Heart left ventricle (tissue), 16 donors: Measurements from ENCODE around the gene SULT2B1. TPM values are rescaled to one million over a fixed set of nuclear protein-coding genes. Genes with fewer than 3 reads are reported as not detected.
A peak's percentile ranks its signal among the peaks of the same experiment; 100 is the strongest.

Source experiments
- ATAC-seq, 4 donors: fragments of 200-7000 bp; cut with Tn5 transposase; one replicate each; pipeline ENCODE4 v1.9.1; 2020 to 2022; ENCODE audit warnings: moderate library complexity in 4 of 4, mild to moderate bottlenecking in 3 of 4, moderate number of reproducible peaks in 1 of 4
- DNase-seq, 5 donors: peaks; one replicate each; pipeline ENCODE4 v3.0.0-alpha.2; 2020
- H3K27ac ChIP-seq, 12 donors: fragments of 200-600 bp; sonication (generic) in 4 of 12; one replicate each; pipeline versions ENCODE4 v1.5.0 to v1.8.0; 2016 to 2022; ENCODE audit warnings: mild to moderate bottlenecking in 2 of 12
- H3K27me3 ChIP-seq, 9 donors: fragments of 200-600 bp; sonication (generic) in 2 of 9; one replicate each; pipeline versions ENCODE4 v1.5.1 to v1.8.0; 2016 to 2022; ENCODE audit warnings: mild to moderate bottlenecking in 3 of 9
- H3K36me3 ChIP-seq, 9 donors: fragments of 200-600 bp; sonication (generic) in 2 of 9; one replicate each; pipeline versions ENCODE4 v1.5.0 to v1.8.0; 2018 to 2022; ENCODE audit warnings: mild to moderate bottlenecking in 2 of 9
- H3K4me1 ChIP-seq, 12 donors: fragments of 200-600 bp; sonication (generic) in 4 of 12; one replicate each; pipeline versions ENCODE4 v1.5.0 to v1.8.0; 2016 to 2022; ENCODE audit warnings: mild to moderate bottlenecking in 3 of 12
- H3K4me3 ChIP-seq, 12 donors: fragments of 200-600 bp; sonication (generic) in 4 of 12; one replicate each; pipeline versions ENCODE4 v1.5.0 to v1.8.0; 2017 to 2022; ENCODE audit warnings: mild to moderate bottlenecking in 9 of 12, moderate library complexity in 4 of 12
- H3K9me3 ChIP-seq, 12 donors: fragments of 200-600 bp; sonication (generic) in 4 of 12; one replicate each; pipeline versions ENCODE4 v1.5.0 to v1.8.0; 2016 to 2022; ENCODE audit warnings: mild to moderate bottlenecking in 1 of 12
- CTCF ChIP-seq, 12 donors: fragments of 200-600 bp; sonication (generic) in 4 of 12; IDR thresholded peaks; one replicate each; pipeline versions ENCODE4 v1.5.0 to v1.8.0; 2018 to 2022; ENCODE audit warnings: antibody characterized with exemption in 12 of 12, mild to moderate bottlenecking in 5 of 12
- POLR2A ChIP-seq, 2 donors: fragments of 450-650 bp; IDR thresholded peaks; one replicate each; pipeline ENCODE4 v1.6.1; 2017; ENCODE audit warnings: antibody characterized with exemption in 2 of 2, mild to moderate bottlenecking in 2 of 2, moderate library complexity in 2 of 2
- WGBS, 4 donors: extraction: QIAGEN DNeasy Blood & Tissue Kit in 2 of 4; methylation state at CpG; one replicate each; pipeline versions ENCODE4 v1.1.5 to v1.1.7; 2013 to 2018; 5-methylcytosine and 5-hydroxymethylcytosine counted together
- intact Hi-C, 10 donors: fragments of 100-400 bp; cut with DNase I; formaldehyde crosslinking; loops; one replicate each; pipeline versions ENCODE4 v1.11.1 to v1.14.2; 2022
- polyA plus RNA-seq, 2 donors: library from polyadenylated mRNA; stranded (reverse); fragments of 200-250 nt; gene quantifications; one replicate each; pipeline ENCODE4 v1.2.3, GENCODE V29; 2013
- total RNA-seq, 9 donors: library from RNA; depleted of rRNA in 2 of 9; stranded (reverse); fragments of >200 nt in 2 of 9; fragmentation: NEBNext Ultra II Directional in 3 of 9; extraction: Animal tissue kit (Norgen Biotek cat#: 25700) in 3 of 9; gene quantifications; one replicate each; pipeline versions ENCODE4 v1.1.0 to v1.2.4, GENCODE V29; 2016 to 2023
- donor health status: ischemic (EF 13 %, LVEDD 7.1; RV severe dilation, severe dysfunction).
- donor health status: healthy with polysubstance abuse.
- donor health status: DM: no; HTN: yes; CAD: no.
- donor health status: DM: no; HTN: no; CAD: no.
- donor health status: ischemic (EF 25% LVEDD 6.9; RV normal size, moderate dysfunction).
- donor health status: ischemic (EF 25% LVEDD 5.7; RV mildly dilated, moderate dysfunction).
- donor health status: healthy.
- donor health status: DM: yes; HTN: yes; CAD: no.
- donor health status: ischemic (EF 35%, LVEDD 5.7; RV mildly dilated, moderate dysfunction).
- donor health status: nonischemic (EF 11% LVEDD 7.7; RV severe dilation, severe dysfunction).
- donor health status: DM: yes; HTN: yes; CAD: no.
- donor health status: PGD.
- donor health status: ischemic (EF 29% LVEDD 5.4; RV normal size, mild dysfunction).
- donor health status: nonischemic (EF 23%, LVEDD 6.1; RV moderate dilation, normal function).

Gene SULT2B1
- total and polyA plus RNA-seq, 11 donors, result 0.19 to 0.45 TPM; not detected in 9

DNA sequence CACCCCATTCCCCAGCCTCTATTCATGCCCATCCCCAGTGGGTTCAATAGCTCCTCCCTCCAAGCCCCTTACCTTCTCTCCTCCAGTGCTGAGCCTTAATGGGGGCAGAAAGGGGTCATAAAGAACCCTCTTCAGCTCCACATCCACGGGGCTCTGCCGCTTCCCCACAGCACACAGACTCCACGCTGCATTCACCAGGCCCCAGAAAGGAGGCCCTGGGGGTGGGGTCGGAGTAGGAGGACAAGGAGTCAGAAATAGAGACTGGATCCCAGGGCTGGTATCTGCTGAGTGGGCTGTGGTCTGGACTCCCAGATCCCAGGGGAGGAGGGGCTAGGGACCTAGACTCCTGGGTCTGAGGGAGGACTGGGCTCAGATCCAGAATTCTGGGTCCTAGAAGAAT, 92.4 kb downstream of the SULT2B1 start:
- intact Hi-C loops, result loop anchor here in 6 of 10 donors (10.0 kb wide), 5 partner anchors 70 to 330 kb away; partner anchors contain the start of genes HSD17B14 (in 2 of the 6), FTL (in 1 of the 6) and MAMSTR (in 1 of the 6)
- Histone ChIP-seq H3K4me3 (peak overlapping the region in 2 of 12 donors; percentile 66 to 69), H3K27me3 (no peaks in the 10 kb centered on the region), H3K36me3 (no peaks in the 10 kb centered on the region), H3K4me1 (peaks cover 0 to 27% (median 13%) of the 10 kb centered on the region in 12 donors), H3K27ac (peak overlapping the region in 1 of 12 donors; percentile 2), H3K9me3 (no peaks in the 10 kb centered on the region)
- WGBS, 4 donors, result 72 to 76% (median 73%) methylated on average over 4 of the region's 4 CpGs
- DNase-seq (peak in 3 of 5 donors; percentile 34 to 37 (median 36)), ATAC-seq (no peak)
- TF ChIP-seq CTCF (IDR thresholded peaks at IDR 0.05) (no peak), POLR2A (IDR thresholded peaks at IDR 0.05) (no peak)

GRCh38 chr19:48644839-48645619, 93.1 kb downstream of the SULT2B1 start:
- WGBS, 4 donors, result 1 to 4% (median 2%) methylated on average over 20 to 25 of the region's 25 CpGs
- DNase-seq (peak; percentile 70 to 86 (median 83)), ATAC-seq (peak; percentile 66 to 82 (median 80))
- intact Hi-C loops, result loop anchor here (5.0 to 10.0 kb wide), 10 partner anchors 70 to 330 kb away; partner anchors contain the start of genes HSD17B14 (in 6 of the 10), MAMSTR (in 2 of the 10) and FTL (in 1 of the 10)
- TF ChIP-seq CTCF (IDR thresholded peaks at IDR 0.05), result no peak
- TF ChIP-seq POLR2A (IDR thresholded peaks at IDR 0.05), result no peak
- no peaks in the 10 kb centered on the region for H3K36me3 ChIP-seq
- H3K9me3 ChIP-seq, result no peaks in the 10 kb centered on the region
- H3K27me3 ChIP-seq, result no peaks in the 10 kb centered on the region
- peaks cover 0 to 29% (median 13%) of the 10 kb centered on the region in 12 donors for H3K4me1 ChIP-seq
- peak overlapping the region; percentile 56 to 91 (median 82) for H3K27ac ChIP-seq
- H3K4me3 ChIP-seq, result peak overlapping the region; percentile 2 to 69 (median 58)

- Histone ChIP-seq H3K4me3 (peak overlapping the region; percentile 2 to 69 (median 58)), H3K36me3 (no peaks in the 10 kb centered on the region), H3K9me3 (no peaks in the 10 kb centered on the region), H3K27ac (peak overlapping the region; percentile 56 to 91 (median 82)), H3K27me3 (no peaks in the 10 kb centered on the region), H3K4me1 (peaks cover 0 to 29% (median 13%) of the 10 kb centered on the region in 12 donors)
- ATAC-seq (peak in 3 of 4 donors; percentile 1 to 11 (median 7)), DNase-seq (no peak)
- TF ChIP-seq CTCF (IDR thresholded peaks at IDR 0.05) (no peak), POLR2A (IDR thresholded peaks at IDR 0.05) (no peak)
- intact Hi-C loops, result loop anchor here (5.0 to 10.0 kb wide), 10 partner anchors 69 to 329 kb away; partner anchors contain the start of genes HSD17B14 (in 6 of the 10), MAMSTR (in 2 of the 10) and FTL (in 1 of the 10)
- 0 to 2% (median 1%) methylated on average over 6 of the region's 6 CpGs for WGBS, 4 donors
Measured at GRCh38 chr19:48645620-48646000, 93.6 kb downstream of the SULT2B1 start.
